GM20000 (cell line): ENCODE measurements around the gene AQP1.

Source experiments
- DNase-seq: peaks from one replicate; pipeline ENCODE4 v3.0.0; 2012; ENCODE audit warnings: low spot score
- TF ChIP-seq, protein P1 (sequence below): IDR thresholded peaks from 2 replicates; pipeline ENCODE4 v1.5.1; 2012; ENCODE audit warnings: mild to moderate bottlenecking, control low read depth; ENCODE audit errors: extremely low read depth, missing control alignments

Gene AQP1

DNA sequence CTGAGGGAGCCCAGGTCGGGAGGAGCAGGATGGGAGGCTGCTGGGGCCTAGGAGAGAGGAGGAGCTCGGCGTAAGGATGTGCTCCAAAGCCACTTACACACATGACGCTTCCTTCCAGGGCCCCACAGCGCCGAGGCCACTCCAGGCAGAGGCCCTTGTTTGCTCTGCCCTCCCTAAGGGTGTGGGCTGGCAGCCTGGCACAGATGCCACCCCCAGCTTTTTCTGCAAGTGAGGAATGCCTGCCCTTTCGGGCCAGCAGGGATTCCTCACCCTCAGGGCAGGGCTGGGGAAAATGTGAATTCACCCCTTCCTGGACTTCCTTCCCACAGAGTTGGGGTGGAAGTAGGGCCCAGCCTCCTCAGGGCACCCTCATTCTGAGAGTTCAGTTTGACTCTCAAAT is 5.6 kb upstream of the AQP1 start:
- DNase-seq, result no peak
- TF ChIP-seq, protein P1, sequence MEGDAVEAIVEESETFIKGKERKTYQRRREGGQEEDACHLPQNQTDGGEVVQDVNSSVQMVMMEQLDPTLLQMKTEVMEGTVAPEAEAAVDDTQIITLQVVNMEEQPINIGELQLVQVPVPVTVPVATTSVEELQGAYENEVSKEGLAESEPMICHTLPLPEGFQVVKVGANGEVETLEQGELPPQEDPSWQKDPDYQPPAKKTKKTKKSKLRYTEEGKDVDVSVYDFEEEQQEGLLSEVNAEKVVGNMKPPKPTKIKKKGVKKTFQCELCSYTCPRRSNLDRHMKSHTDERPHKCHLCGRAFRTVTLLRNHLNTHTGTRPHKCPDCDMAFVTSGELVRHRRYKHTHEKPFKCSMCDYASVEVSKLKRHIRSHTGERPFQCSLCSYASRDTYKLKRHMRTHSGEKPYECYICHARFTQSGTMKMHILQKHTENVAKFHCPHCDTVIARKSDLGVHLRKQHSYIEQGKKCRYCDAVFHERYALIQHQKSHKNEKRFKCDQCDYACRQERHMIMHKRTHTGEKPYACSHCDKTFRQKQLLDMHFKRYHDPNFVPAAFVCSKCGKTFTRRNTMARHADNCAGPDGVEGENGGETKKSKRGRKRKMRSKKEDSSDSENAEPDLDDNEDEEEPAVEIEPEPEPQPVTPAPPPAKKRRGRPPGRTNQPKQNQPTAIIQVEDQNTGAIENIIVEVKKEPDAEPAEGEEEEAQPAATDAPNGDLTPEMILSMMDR, result no peak

DNA sequence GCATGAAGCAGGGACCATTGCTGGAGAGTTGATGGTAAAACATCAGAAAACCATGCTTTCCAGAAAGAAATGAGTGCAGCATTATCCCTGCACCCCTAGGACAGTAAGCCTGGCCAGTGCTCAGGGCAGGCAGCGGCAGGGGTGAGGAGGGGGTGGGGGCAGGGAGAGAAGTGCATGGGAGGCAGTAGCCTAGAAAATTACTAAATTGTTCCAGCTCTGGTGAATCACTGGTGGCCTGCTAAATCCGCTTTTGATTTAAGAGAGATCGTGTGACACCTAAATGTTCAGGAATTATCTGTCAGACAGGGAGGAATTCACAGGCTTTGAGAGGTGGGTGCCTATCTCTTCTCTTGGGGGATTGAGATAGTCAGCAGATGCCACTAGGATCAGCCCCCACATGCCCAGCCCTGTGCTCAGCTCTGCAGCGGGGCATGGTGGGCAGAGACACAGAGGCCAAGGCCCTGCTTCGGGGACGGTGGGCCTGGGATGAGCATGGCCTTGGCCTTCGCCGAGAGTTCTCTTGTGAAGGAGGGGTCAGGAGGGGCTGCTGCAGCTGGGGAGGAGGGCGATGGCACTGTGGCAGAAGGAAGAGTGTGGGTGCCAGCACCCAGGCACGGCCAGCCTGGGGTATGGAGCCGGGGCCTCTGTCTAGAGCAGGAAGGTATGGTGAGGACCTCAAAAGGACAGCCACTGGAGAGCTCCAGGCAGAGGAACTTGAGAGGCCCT is 5.0 kb upstream of the AQP1 start:
- TF ChIP-seq, protein P1, result no peak
- DNase-seq, result no peak

DNA sequence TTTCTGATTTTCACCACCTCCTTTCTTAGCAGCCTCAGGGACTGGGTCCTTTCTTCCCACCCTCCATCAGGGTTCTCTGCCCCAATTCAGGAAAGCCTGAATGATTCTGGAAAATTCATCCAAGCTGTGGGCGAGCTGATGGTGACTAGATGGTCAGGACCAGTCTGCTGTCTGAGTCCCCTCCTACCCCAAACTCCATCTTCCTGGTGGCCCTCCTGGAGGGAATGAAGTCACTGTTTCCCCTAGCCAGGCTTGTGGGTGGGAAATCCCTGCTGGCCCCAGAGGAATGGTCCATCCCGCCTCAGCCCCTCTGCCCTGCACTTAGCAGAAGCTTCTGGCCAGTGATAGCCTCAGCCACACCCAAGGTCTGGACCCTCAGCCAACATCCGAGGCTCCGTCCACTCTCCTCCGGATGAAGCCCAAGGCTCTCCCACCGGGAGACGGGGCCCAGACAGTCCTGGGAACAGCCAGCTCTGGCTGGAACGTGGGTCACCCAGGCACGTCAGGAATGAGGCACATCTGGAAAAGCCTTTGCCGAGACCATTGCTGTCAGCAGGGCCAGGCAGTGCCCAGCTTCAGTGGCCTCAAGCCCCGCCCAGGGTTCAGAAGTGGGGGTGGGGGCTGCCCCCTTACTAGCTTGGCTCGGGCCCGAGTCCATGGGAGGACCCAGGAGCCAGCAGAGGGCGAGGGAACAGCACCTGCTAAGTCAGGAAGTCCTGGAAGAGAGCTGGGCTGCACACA is 4.0 kb upstream of the AQP1 start:
- TF ChIP-seq, protein P1, result no peak
- DNase-seq, result no peak

DNA sequence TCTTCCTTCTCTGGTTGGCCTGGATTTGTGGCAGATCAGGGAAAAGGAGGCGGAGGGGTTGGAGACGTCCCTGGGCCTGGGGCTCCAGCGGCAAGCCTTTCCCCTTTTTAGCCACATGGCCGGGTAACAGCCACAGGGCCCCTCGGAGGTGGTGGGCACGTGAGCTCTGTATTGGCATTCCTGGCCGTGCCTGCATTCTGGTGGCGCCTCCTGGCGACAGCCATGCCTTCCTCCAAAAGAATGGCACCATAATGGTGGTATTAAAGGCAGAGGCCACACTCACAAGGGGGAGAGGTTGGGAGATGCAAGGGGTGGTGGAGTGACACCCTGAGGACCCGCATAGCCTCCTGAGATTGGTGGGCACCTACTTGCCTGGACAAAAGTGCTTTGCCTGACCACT is 3.0 kb upstream of the AQP1 start:
- TF ChIP-seq, protein P1, result no peak
- no peak for DNase-seq

DNA sequence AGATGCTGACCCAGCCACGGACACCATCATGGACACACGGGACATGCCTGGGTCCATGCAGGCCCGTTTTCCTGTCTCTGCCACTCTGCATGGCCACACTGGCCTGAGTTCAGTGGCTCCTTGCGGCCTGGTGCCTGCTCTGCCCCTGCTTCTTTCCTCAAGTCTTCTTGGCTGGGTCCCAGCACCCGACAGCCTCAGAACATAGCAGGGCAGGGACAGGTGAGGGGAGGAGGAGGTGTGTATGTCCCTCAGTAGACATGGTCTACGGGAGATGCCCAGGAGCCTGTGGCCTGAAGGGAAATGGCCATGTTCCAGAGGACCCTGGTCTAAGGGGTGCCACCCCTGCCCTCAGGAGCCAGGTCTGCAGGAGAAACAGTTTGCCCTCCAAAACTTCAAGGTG is 2.2 kb upstream of the AQP1 start:
- DNase-seq, result no peak
- TF ChIP-seq, protein P1, result no peak

DNA sequence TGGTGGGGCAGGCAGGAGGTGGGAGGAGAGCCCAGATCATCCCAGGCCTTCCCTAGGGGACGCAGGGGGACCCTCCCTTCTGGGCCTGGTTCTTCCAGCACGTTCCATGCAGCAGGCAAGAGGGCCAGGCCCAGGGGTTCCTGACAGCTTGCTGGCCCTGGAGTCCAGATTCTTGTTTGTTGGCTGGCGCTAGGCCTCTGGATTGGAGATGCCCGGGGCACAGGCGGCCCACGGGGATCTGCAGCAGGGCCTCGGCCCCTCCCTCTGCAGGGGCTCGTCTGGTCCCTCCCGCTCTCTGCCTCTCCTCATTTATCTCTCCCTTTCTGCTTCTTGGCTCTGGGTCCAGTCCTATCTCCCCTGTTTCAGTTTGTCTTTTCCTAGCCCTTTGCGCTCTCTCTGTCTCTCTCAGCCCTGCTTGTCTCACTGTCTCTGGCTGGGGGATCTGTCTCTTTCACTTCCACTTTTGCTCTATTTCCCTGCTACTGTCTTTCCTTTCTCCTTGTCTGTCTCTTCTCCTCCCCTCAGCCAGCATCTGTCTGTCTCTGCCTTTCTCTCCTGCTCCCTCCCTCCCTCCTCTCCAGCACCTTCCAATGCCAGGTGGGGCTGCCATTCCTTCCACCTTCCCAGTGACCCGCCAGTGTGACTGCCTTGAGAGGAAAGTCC is 1.1 kb upstream of the AQP1 start:
- no peak for DNase-seq
- TF ChIP-seq, protein P1, result no peak

DNA sequence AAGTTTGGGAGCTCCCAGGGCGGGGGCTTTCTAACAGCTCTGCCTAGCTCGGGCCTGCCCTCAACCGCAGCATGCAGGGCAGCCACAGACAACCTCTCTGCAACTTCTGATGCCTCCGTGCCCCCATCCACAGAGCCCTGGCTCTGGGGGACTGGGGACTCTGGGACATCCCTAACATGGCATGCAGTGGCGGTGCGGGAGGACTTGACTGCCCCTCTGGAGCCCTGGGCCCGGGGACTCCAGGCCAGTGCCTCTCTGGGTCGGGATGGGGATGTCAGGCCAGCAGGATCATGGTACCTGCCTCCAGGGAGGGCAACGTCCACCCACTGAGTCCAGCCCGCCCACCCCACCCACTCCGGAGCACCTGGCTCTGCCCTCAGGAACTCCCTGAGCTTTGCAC is 520 bp upstream of the AQP1 start:
- no peak for DNase-seq
- TF ChIP-seq, protein P1, result no peak
